ENCODE data around the gene PUDP. TPM values are rescaled to one million over a fixed set of nuclear protein-coding genes. Genes with fewer than 3 reads are reported as not detected.

The PUDP gene
- polyA plus RNA-seq, 1 experiment: 32.0 TPM

DNA sequence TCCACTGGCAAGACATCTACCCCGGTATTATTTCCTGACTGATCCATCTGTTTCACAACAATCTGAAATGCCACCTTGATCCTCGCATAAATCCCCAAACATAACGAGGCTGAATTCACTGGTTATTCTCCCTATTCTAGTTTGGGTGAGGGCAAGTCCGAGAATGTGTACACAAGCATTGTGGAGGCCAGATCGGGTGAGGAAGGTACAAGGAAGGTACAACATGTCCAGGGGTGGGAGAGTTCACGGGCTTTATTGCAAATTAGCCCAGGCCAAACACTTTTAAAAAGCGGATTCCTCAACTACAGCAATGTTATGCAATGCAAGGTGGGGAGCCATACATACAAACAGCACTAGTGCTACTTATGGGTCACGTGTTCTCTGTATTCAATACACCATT lies 82.5 kb downstream of the PUDP start:
- H3K4me3 ChIP-seq (ENCODE audit: low read depth, low read length): no peak overlapping the region
- no peaks in the 10 kb centered on the region for H3K27me3 ChIP-seq (ENCODE audit: control insufficient read depth, insufficient read depth, low read length)
- no peaks in the 10 kb centered on the region for H3K9me3 ChIP-seq (ENCODE audit: control insufficient read depth, insufficient read depth, low read length)
- DNase-seq (ENCODE audit: low read depth, low spot score): no peak
- H3K27ac ChIP-seq (ENCODE audit: low read depth, low read length): no peak overlapping the region
- TF ChIP-seq, protein P1, sequence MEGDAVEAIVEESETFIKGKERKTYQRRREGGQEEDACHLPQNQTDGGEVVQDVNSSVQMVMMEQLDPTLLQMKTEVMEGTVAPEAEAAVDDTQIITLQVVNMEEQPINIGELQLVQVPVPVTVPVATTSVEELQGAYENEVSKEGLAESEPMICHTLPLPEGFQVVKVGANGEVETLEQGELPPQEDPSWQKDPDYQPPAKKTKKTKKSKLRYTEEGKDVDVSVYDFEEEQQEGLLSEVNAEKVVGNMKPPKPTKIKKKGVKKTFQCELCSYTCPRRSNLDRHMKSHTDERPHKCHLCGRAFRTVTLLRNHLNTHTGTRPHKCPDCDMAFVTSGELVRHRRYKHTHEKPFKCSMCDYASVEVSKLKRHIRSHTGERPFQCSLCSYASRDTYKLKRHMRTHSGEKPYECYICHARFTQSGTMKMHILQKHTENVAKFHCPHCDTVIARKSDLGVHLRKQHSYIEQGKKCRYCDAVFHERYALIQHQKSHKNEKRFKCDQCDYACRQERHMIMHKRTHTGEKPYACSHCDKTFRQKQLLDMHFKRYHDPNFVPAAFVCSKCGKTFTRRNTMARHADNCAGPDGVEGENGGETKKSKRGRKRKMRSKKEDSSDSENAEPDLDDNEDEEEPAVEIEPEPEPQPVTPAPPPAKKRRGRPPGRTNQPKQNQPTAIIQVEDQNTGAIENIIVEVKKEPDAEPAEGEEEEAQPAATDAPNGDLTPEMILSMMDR (IDR thresholded peaks at IDR 0.05; ENCODE audit: low read depth, low read length): no peak
- ChIA-PET CTCF (no interaction called here), POLR2A (no interaction called here)

DNA sequence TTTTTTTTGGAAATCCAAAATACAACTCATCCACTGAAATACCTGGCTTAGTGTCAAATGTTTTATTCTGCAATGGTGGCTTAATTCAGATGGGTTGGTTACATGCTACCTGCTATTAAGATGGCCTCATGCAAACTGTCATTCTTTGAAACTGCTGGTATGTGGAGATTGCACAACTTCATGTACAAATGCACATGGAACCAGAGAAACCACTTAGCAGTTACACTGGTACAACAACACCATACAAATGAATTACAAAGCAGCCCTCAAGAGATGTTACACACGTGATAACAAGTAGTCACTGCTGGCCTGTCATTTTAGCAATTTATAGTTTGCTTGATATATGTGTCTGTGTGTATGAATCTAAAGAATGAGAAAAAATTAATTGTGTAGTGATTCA lies 85.0 kb downstream of the PUDP start:
- no peak for DNase-seq (ENCODE audit: low read depth, low spot score)
- Histone ChIP-seq H3K4me3 (ENCODE audit: low read depth, low read length) (no peak overlapping the region), H3K27ac (ENCODE audit: low read depth, low read length) (no peak overlapping the region), H3K9me3 (ENCODE audit: control insufficient read depth, insufficient read depth, low read length) (no peaks in the 10 kb centered on the region), H3K27me3 (ENCODE audit: control insufficient read depth, insufficient read depth, low read length) (no peaks in the 10 kb centered on the region)
- ChIA-PET POLR2A (no interaction called here), CTCF (no interaction called here)
- TF ChIP-seq, protein P1 (IDR thresholded peaks at IDR 0.05; ENCODE audit: low read depth, low read length): no peak

DNA sequence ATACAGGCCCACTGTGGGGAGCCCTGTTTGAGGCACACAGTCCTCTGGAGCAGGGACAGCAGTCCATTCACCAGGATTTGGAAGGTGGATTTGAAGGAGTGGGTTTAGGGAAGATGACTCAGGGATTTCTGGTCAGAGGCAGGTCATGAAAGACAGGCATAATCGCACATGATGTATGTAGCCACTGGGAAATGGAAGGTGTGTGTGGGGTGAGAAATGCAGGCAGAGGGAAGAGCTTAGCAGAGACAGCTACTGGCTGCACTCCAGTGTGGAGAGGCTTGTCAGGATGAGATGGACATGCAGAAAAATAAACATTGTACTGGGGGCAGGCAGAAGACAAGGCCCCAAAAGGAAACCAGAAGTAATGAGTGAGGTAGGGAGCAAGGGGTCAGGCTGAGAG lies 85.7 kb downstream of the PUDP start:
- TF ChIP-seq, protein P1 (IDR thresholded peaks at IDR 0.05; ENCODE audit: low read depth, low read length): no peak
- CTCF ChIA-PET: no interaction called here

DNA sequence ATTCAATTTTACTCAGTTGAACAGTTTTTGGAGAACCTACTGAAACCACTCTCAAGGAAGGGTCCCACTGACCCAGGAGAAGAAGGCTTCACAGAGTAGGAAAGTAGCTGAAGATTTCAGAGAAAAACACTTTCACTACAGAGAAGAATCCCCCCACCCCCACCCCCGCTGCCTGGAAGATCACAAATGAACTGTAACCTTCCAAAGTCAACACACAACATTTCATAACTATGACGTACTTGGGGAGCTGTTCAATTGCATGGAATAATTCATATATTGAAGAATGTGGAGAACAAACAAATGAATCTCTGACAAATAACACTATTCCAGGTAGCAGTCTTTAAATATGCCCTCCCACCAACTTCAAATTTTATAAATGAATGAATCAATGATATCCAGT lies 86.5 kb downstream of the PUDP start:
- Histone ChIP-seq H3K9me3 (ENCODE audit: control insufficient read depth, insufficient read depth, low read length) (no peaks in the 10 kb centered on the region), H3K27me3 (ENCODE audit: control insufficient read depth, insufficient read depth, low read length) (no peaks in the 10 kb centered on the region), H3K27ac (ENCODE audit: low read depth, low read length) (no peak overlapping the region), H3K4me3 (ENCODE audit: low read depth, low read length) (no peak overlapping the region)
- TF ChIP-seq, protein P1 (IDR thresholded peaks at IDR 0.05; ENCODE audit: low read depth, low read length): no peak
- no peak for DNase-seq (ENCODE audit: low read depth, low spot score)
- ChIA-PET CTCF (no interaction called here), POLR2A (no interaction called here)

More for the DNA sequence above, 85.7 kb downstream of the PUDP start:
- Histone ChIP-seq H3K27ac (ENCODE audit: low read depth, low read length) (no peak overlapping the region), H3K9me3 (ENCODE audit: control insufficient read depth, insufficient read depth, low read length) (no peaks in the 10 kb centered on the region), H3K4me3 (ENCODE audit: low read depth, low read length) (no peak overlapping the region), H3K27me3 (ENCODE audit: control insufficient read depth, insufficient read depth, low read length) (no peaks in the 10 kb centered on the region)
- DNase-seq (ENCODE audit: low read depth, low spot score): no peak
- POLR2A ChIA-PET: no interaction called here

DNA sequence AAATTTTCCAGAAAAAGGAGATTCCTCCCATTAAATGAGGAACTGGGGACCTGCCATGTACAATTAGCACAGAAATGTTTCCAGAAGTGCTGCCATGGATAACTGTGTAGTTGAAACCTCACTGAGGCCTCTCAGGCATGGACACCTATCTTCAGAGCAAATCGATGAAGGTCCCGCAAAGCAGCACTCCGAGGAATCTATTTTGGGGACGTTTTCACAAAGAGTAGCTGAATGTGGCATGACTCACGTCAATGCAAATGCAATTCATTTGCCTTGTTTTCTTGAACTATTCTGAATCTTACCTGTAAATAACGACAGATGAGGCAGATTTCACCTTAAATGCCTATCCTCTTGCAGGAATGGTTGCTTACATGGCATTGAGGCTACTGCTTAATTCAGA lies 87.5 kb downstream of the PUDP start:
- Histone ChIP-seq H3K27ac (ENCODE audit: low read depth, low read length) (no peak overlapping the region), H3K9me3 (ENCODE audit: control insufficient read depth, insufficient read depth, low read length) (no peaks in the 10 kb centered on the region), H3K4me3 (ENCODE audit: low read depth, low read length) (no peak overlapping the region), H3K27me3 (ENCODE audit: control insufficient read depth, insufficient read depth, low read length) (no peaks in the 10 kb centered on the region)
- TF ChIP-seq, protein P1 (IDR thresholded peaks at IDR 0.05; ENCODE audit: low read depth, low read length): no peak
- CTCF ChIA-PET: no interaction called here
- no peak for DNase-seq (ENCODE audit: low read depth, low spot score)
- POLR2A ChIA-PET: no interaction called here

Data from AG04450 (cell line).